Bladder microvascular endothelial cell (primary cell): ENCODE measurements around the gene DCAF17. TPM values are rescaled to one million over a fixed set of nuclear protein-coding genes. Genes with fewer than 3 reads are reported as not detected.

ENCODE experiments used
- total RNA-seq: library from RNA; depleted of rRNA; stranded (reverse); fragments of >200 nt; gene quantifications from 2 replicates; pipeline ENCODE4 v1.2.3, GENCODE V29; 2014

The DCAF17 gene
- total RNA-seq, result 8.9 and 23.2 TPM in 2 replicates

DNA sequence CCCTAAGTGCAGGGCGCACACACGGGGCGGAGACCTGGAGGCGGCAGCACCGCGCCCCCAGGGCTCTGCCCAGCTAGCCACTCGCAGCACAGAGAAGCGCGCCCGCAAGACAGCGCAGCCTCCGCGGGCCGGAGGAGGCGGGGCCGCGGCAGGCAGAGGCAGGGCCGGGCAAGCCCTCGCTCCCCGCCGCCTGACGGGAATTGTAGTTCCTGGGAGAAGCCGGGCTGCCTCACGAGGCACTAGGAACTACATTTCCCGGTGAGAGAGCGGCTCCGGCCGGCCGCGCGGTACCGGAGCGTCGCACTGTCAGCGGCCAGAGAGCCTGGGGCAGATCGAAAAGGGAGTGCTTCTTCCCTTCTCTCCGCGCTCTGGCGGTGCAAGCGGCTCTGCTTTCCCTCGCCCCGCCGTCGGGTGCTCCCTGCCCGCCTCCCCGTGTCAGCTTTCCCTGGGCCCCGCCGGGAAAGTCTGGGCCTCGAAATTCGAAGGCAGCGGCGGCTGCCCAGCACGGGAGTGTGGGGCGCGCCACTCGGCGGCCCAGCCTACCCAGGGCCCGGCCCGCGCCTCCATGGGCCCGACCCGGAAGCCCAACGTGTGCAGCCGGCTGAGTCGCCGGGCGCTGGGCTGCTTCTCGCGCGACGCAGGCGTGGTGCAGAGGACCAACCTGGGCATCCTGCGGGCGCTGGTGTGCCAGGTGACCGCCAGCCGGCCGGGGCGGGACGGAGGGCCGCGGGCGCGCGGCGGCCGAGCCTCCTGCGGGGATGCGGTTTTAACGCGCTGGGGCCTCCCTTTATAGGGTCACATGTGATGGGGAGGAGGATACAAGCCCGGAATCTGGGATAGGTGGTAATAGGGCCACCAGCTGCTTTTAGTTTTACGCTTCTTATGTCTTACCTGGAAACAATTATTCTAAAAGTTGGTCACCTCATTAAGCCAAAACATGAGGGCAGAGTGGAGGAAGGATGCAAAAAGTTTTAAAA, at the start of gene DCAF17:
TSS of gene DCAF17 (plus strand) at position 214 of the 977 bp plus-strand sequence. CDS start at position 566, 352 bp downstream.

GRCh38 chr2:171433763-171434012, 338 bp upstream of the DCAF17 start, which contains the start of gene METTL8:
Gene METTL8, minus strand, starts transcription at chr2:171433990. Its CDS starts 41,805 bp downstream, at chr2:171392185.

DNA sequence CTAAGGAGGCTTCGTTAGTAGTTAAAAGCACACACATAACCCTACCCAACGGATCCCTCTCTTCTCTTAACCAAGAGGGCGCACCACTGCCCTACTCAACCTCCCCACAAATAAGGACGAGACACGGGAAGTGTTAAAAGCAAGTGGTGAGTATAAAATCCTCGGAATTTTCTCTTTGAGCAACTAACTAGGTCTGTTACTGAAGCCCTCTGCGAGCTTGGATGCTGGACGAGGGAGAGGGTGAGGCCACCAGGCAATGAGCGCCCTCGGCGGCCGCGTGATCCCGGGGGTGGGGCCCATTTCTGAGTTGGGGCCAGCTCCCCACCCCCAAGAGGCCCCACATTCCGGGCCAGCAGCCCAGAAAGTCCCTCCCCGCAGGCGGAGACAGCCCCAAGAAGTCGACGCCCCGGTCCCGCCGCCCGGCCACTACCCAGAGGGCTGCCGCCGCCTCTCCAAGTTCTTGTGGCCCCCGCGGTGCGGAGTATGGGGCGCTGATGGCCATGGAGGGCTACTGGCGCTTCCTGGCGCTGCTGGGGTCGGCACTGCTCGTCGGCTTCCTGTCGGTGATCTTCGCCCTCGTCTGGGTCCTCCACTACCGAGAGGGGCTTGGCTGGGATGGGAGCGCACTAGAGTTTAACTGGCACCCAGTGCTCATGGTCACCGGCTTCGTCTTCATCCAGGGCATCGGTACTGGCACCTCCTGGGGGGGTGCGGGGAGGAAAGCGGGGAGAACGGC, 88.2 kb downstream of the DCAF17 start, which contains the start of gene CYBRD1:
TSS of gene CYBRD1 (plus strand) at position 423 of the 736 bp plus-strand sequence. CDS start at position 495, 72 bp downstream.

Other genes with a start within 250 kb of the DCAF17 start
- gene METTL8, start 236 bp upstream of the DCAF17 start, total RNA-seq, result 5.7 and 20.1 TPM in 2 replicates
- gene CYBRD1, start 88.2 kb downstream of the DCAF17 start, total RNA-seq, result 22.2 and 28.8 TPM in 2 replicates